Measurements from ENCODE around the gene MMAA.

GRCh38 chr4:145681956-145682355 is 62.8 kb downstream of the MMAA start:
- TF ChIP-seq, protein P1, sequence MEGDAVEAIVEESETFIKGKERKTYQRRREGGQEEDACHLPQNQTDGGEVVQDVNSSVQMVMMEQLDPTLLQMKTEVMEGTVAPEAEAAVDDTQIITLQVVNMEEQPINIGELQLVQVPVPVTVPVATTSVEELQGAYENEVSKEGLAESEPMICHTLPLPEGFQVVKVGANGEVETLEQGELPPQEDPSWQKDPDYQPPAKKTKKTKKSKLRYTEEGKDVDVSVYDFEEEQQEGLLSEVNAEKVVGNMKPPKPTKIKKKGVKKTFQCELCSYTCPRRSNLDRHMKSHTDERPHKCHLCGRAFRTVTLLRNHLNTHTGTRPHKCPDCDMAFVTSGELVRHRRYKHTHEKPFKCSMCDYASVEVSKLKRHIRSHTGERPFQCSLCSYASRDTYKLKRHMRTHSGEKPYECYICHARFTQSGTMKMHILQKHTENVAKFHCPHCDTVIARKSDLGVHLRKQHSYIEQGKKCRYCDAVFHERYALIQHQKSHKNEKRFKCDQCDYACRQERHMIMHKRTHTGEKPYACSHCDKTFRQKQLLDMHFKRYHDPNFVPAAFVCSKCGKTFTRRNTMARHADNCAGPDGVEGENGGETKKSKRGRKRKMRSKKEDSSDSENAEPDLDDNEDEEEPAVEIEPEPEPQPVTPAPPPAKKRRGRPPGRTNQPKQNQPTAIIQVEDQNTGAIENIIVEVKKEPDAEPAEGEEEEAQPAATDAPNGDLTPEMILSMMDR (IDR thresholded peaks at IDR 0.05; ENCODE audit: poor library complexity) = no peak
- TF ChIP-seq EZH2 (IDR thresholded peaks at IDR 0.05; ENCODE audit: borderline replicate concordance) = no peak
